SK-N-SH (cell line): ENCODE measurements around the gene LRTM1. TPM values are rescaled to one million over a fixed set of nuclear protein-coding genes. Genes with fewer than 3 reads are reported as not detected.

ENCODE experiments used
- CTCF ChIA-PET: fragments of 300-600, 350-600 bp; formaldehyde crosslinking; extraction: SDS; loops from one replicate; lab custom pipeline; 2021; lab: Yijun Ruan, JAX
- POLR2A ChIA-PET: fragments of 350-600 bp; sonication (Branson Sonifier 250); formaldehyde crosslinking; extraction: SDS; loops from one replicate; lab custom pipeline; 2020; ENCODE audit warnings: antibody characterized with exemption, inconsistent platforms; lab: Yijun Ruan, JAX
- DNase-seq: peaks from one replicate; pipeline ENCODE4 v3.0.0; 2012
- H2AFZ ChIP-seq: fragments of 200-600 bp; sonication (generic); 2 replicates; pipeline ENCODE4 v1.8.1; 2016; ENCODE audit warnings: antibody characterized with exemption, mild to moderate bottlenecking, low read depth
- H3F3A ChIP-seq: fragments of 200-600 bp; sonication (generic); replicated peaks from 2 replicates; pipeline ENCODE3; 2016; ENCODE audit warnings: antibody characterized with exemption, mild to moderate bottlenecking; ENCODE audit not compliant: insufficient read depth
- H3K27ac ChIP-seq, 2 experiments: fragments of 200-500 bp in 1 of 2; fragments of 200-600 bp in 1 of 2; sonication (Bioruptor generic) in 1 of 2; sonication (generic), shearing (Covaris generic) in 1 of 2; 2 replicates each; pipeline versions ENCODE4 v1.5.1 to v1.6.1; 2014 to 2016; ENCODE audit warnings: low read depth in 2 of 2, inconsistent platforms in 1 of 2, low read length in 1 of 2, mild to moderate bottlenecking in 1 of 2, mixed read lengths in 1 of 2
- H3K27me3 ChIP-seq: fragments of 200-600 bp; sonication (generic), shearing (Covaris generic); 2 replicates; pipeline ENCODE4 v1.6.1; 2016; ENCODE audit warnings: mixed run types; ENCODE audit not compliant: insufficient read depth
- H3K36me3 ChIP-seq, 2 experiments: fragments of 200-500 bp in 1 of 2; fragments of 200-600 bp in 1 of 2; sonication (Bioruptor generic) in 1 of 2; sonication (generic) in 1 of 2; replicated peaks in 1 of 2; 2 replicates each; pipeline versions ENCODE3 to v1.5.1; 2014 to 2016; ENCODE audit warnings: low read length in 1 of 2, mild to moderate bottlenecking in 1 of 2; ENCODE audit not compliant: insufficient read depth in 2 of 2, control insufficient read depth in 1 of 2
- H3K4me1 ChIP-seq, 2 experiments: fragments of 200-500 bp in 1 of 2; fragments of 200-600 bp in 1 of 2; sonication (Bioruptor generic) in 1 of 2; sonication (generic), shearing (Covaris generic) in 1 of 2; 2 replicates each; pipeline versions ENCODE4 v1.5.1 to v1.6.1; 2014 to 2016; ENCODE audit warnings: low read depth in 1 of 2, low read length in 1 of 2, mixed run types in 1 of 2; ENCODE audit not compliant: insufficient read depth in 2 of 2, control insufficient read depth in 1 of 2
- H3K4me2 ChIP-seq: fragments of 200-600 bp; sonication (generic), shearing (Covaris generic); 2 replicates; pipeline ENCODE4 v1.6.1; 2017; ENCODE audit warnings: mixed run types
- H3K4me3 ChIP-seq, 2 experiments: fragments of 200-500 bp in 1 of 2; fragments of 200-600 bp in 1 of 2; sonication (Bioruptor generic) in 1 of 2; sonication (generic), shearing (Covaris generic) in 1 of 2; 2 replicates each; pipeline versions ENCODE4 v1.5.1 to v1.8.1; 2014 to 2016; ENCODE audit warnings: low read depth in 2 of 2, inconsistent platforms in 1 of 2, low read length in 1 of 2, mild to moderate bottlenecking in 1 of 2, mixed read lengths in 1 of 2, moderate library complexity in 1 of 2
- H3K79me2 ChIP-seq: fragments of 200-600 bp; sonication (generic); 2 replicates; pipeline ENCODE4 v1.8.1; 2017; ENCODE audit warnings: mild to moderate bottlenecking; ENCODE audit not compliant: insufficient read depth
- H3K9ac ChIP-seq: fragments of 200-600 bp; sonication (generic); 2 replicates; pipeline ENCODE4 v1.6.1; 2017; ENCODE audit warnings: mixed run types
- H3K9me2 ChIP-seq: fragments of 200-600 bp; sonication (generic); 2 replicates; pipeline ENCODE4 v1.6.1; 2017; ENCODE audit warnings: mixed run types
- H3K9me3 ChIP-seq: fragments of 200-600 bp; sonication (generic); 2 replicates; pipeline ENCODE4 v1.6.1; 2017; ENCODE audit warnings: mixed run types, mild to moderate bottlenecking, moderate library complexity
- H4K20me1 ChIP-seq: fragments of 200-600 bp; sonication (generic); 2 replicates; pipeline ENCODE4 v1.6.1; 2017; ENCODE audit warnings: mild to moderate bottlenecking, mixed run types; ENCODE audit not compliant: insufficient read depth
- ELF1 ChIP-seq: IDR thresholded peaks from 2 replicates; pipeline ENCODE4 v1.4.0; 2012
- FOSL2 ChIP-seq: IDR thresholded peaks from 2 replicates; pipeline ENCODE4 v1.4.0; 2012; ENCODE audit warnings: low read depth, mild to moderate bottlenecking, moderate library complexity, borderline replicate concordance
- FOXJ3 ChIP-seq: sonication (generic); formaldehyde crosslinking; IDR thresholded peaks from 2 replicates; pipeline ENCODE4 v1.5.1; 2020; ENCODE audit warnings: mild to moderate bottlenecking, missing genetic modification reagents
- FOXM1 ChIP-seq: IDR thresholded peaks from 2 replicates; pipeline ENCODE4 v1.4.0; 2012; ENCODE audit warnings: low read depth, mild to moderate bottlenecking
- GABPA ChIP-seq: IDR thresholded peaks from 2 replicates; pipeline ENCODE4 v1.4.0; 2012; ENCODE audit warnings: low read depth, mild to moderate bottlenecking
- GATA2 ChIP-seq: sonication (generic); formaldehyde crosslinking; IDR thresholded peaks from 2 replicates; pipeline ENCODE4 v1.5.0; 2020; ENCODE audit warnings: mild to moderate bottlenecking, missing genetic modification reagents
- JUND ChIP-seq: IDR thresholded peaks from 2 replicates; pipeline ENCODE4 v1.4.0; 2012
- MEF2A ChIP-seq: IDR thresholded peaks from 2 replicates; pipeline ENCODE4 v1.4.0; 2012; ENCODE audit warnings: low read depth, borderline replicate concordance
- MXI1 ChIP-seq: IDR thresholded peaks from 2 replicates; pipeline ENCODE4 v1.6.1; 2012; ENCODE audit warnings: mild to moderate bottlenecking, low read depth, low read length, improper control_type of control experiment
- NFIC ChIP-seq: IDR thresholded peaks from 2 replicates; pipeline ENCODE4 v1.4.0; 2012; ENCODE audit warnings: borderline replicate concordance
- NRF1 ChIP-seq: IDR thresholded peaks from 2 replicates; pipeline ENCODE4 v1.6.1; 2012; ENCODE audit warnings: low read depth, mild to moderate bottlenecking, low read length
- POLR2AphosphoS5 ChIP-seq: IDR thresholded peaks from 2 replicates; pipeline ENCODE4 v1.6.1; 2012; ENCODE audit warnings: low read depth, low read length
- RAD21 ChIP-seq: IDR thresholded peaks from 2 replicates; pipeline ENCODE4 v1.6.1; 2012; ENCODE audit warnings: mild to moderate bottlenecking, low read length
- SMC3 ChIP-seq: IDR thresholded peaks from 2 replicates; pipeline ENCODE4 v1.6.1; 2012; ENCODE audit warnings: low read depth, low read length, improper control_type of control experiment
- TCF12 ChIP-seq: IDR thresholded peaks from 2 replicates; pipeline ENCODE4 v1.4.0; 2012
- TEAD4 ChIP-seq: IDR thresholded peaks from 2 replicates; pipeline ENCODE4 v1.4.0; 2012; ENCODE audit warnings: mild to moderate bottlenecking, borderline replicate concordance; ENCODE audit not compliant: insufficient read depth
- WGBS: methylation state at CpG from one replicate; pipeline ENCODE4 v1.1.6; 2017; ENCODE audit warnings: low lambda C conversion rate; 5-methylcytosine and 5-hydroxymethylcytosine counted together
- polyA plus RNA-seq, 3 experiments: library from polyadenylated mRNA; depleted of rRNA; stranded (reverse); fragments of >200 nt; gene quantifications; 2 replicates each; pipeline ENCODE4 v1.2.3, GENCODE V29; 2012
- TF ChIP-seq, protein P1 (sequence below): IDR thresholded peaks from 2 replicates; pipeline ENCODE4 v1.4.0; 2012; ENCODE audit warnings: low read depth
- TF ChIP-seq, protein P2 (sequence below): IDR thresholded peaks from 2 replicates; pipeline ENCODE4 v1.6.1; 2012; ENCODE audit warnings: mild to moderate bottlenecking, low read depth, low read length, moderate library complexity
- TF ChIP-seq, protein P3 (sequence below): IDR thresholded peaks from 2 replicates; pipeline ENCODE4 v1.4.0; 2012; ENCODE audit warnings: low read depth, borderline replicate concordance
- TF ChIP-seq, protein P4 (sequence below): IDR thresholded peaks from 2 replicates; pipeline ENCODE4 v1.4.0; 2012; ENCODE audit warnings: low read depth, borderline replicate concordance
- TF ChIP-seq, protein P5 (sequence below): IDR thresholded peaks from 2 replicates; pipeline ENCODE4; 2012

Gene LRTM1
- polyA plus RNA-seq, 1 of the 3 experiments (the other 2 are of a cell fraction), result 0.03 TPM

DNA sequence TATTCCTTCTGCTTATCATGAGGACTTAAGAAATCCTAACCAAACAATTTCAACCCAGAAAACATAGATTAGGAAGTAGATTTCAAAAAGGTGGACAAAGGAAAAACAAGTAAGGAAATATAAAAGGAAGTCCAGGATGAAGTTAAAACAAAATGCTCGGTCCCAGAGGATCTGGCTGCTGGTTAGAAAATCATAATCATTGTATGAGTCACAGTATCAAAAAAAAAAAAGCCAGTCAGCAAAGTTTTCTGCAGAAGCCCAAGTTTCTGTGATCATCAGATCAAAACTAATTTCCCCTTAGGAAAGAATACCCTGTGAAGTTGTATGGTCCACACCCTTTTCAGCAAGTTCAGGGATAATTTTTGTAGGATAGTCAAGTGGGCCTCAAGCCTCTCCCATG, 43.0 kb upstream of the LRTM1 start:
- H3K36me3 ChIP-seq, result no peaks in the 10 kb centered on the region
- no peaks in the 10 kb centered on the region for H3K27me3 ChIP-seq
- H3K4me1 ChIP-seq, result peaks cover 0 to 17% of the 10 kb centered on the region in 2 experiments; a peak in 2 of 4 replicates
- H3K4me3 ChIP-seq, result no peak overlapping the region
- no peaks in the 10 kb centered on the region for H4K20me1 ChIP-seq
- no peak for DNase-seq
- 8% methylated on average over 1 of the region's 1 CpG for WGBS
- H3K79me2 ChIP-seq, result no peaks in the 10 kb centered on the region
- H3K4me2 ChIP-seq, result no peak overlapping the region
- TF ChIP-seq ELF1 (no peak), FOSL2 (peak; percentile 73; the same call in 1 of the 2 replicates), MEF2A (no peak), TCF12 (0 out of 2 replicates have a peak, but pooled peaks have one; percentile 34), GABPA (no peak), FOXJ3 (CRISPR knock-in tag) (no peak), POLR2AphosphoS5 (no peak), FOXM1 (no peak), TEAD4 (no peak), SMC3 (no peak), NRF1 (no peak), JUND (peak; percentile 74)
- TF ChIP-seq, protein P1, sequence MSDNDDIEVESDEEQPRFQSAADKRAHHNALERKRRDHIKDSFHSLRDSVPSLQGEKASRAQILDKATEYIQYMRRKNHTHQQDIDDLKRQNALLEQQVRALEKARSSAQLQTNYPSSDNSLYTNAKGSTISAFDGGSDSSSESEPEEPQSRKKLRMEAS, result no peak
- TF ChIP-seq, protein P2, sequence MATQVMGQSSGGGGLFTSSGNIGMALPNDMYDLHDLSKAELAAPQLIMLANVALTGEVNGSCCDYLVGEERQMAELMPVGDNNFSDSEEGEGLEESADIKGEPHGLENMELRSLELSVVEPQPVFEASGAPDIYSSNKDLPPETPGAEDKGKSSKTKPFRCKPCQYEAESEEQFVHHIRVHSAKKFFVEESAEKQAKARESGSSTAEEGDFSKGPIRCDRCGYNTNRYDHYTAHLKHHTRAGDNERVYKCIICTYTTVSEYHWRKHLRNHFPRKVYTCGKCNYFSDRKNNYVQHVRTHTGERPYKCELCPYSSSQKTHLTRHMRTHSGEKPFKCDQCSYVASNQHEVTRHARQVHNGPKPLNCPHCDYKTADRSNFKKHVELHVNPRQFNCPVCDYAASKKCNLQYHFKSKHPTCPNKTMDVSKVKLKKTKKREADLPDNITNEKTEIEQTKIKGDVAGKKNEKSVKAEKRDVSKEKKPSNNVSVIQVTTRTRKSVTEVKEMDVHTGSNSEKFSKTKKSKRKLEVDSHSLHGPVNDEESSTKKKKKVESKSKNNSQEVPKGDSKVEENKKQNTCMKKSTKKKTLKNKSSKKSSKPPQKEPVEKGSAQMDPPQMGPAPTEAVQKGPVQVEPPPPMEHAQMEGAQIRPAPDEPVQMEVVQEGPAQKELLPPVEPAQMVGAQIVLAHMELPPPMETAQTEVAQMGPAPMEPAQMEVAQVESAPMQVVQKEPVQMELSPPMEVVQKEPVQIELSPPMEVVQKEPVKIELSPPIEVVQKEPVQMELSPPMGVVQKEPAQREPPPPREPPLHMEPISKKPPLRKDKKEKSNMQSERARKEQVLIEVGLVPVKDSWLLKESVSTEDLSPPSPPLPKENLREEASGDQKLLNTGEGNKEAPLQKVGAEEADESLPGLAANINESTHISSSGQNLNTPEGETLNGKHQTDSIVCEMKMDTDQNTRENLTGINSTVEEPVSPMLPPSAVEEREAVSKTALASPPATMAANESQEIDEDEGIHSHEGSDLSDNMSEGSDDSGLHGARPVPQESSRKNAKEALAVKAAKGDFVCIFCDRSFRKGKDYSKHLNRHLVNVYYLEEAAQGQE, result no peak
- TF ChIP-seq, protein P3, sequence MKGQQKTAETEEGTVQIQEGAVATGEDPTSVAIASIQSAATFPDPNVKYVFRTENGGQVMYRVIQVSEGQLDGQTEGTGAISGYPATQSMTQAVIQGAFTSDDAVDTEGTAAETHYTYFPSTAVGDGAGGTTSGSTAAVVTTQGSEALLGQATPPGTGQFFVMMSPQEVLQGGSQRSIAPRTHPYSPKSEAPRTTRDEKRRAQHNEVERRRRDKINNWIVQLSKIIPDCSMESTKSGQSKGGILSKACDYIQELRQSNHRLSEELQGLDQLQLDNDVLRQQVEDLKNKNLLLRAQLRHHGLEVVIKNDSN, result no peak
- peak overlapping the region; percentile 7; the same call in 1 of the 2 replicates for H3K9ac ChIP-seq
- H3K9me2 ChIP-seq, result no peaks in the 10 kb centered on the region
- no peaks in the 10 kb centered on the region for H3K9me3 ChIP-seq
- POLR2A ChIA-PET, result no interaction called here
- peak overlapping the region in 1 of 2 experiments; percentile 52; a peak in 1 of 4 replicates for H3K27ac ChIP-seq
- CTCF ChIA-PET, result no interaction called here
- peak overlapping the region; percentile 35; the same call in 1 of the 2 replicates for H2AFZ ChIP-seq
- H3F3A ChIP-seq, result peaks cover 24% of the 10 kb centered on the region

DNA sequence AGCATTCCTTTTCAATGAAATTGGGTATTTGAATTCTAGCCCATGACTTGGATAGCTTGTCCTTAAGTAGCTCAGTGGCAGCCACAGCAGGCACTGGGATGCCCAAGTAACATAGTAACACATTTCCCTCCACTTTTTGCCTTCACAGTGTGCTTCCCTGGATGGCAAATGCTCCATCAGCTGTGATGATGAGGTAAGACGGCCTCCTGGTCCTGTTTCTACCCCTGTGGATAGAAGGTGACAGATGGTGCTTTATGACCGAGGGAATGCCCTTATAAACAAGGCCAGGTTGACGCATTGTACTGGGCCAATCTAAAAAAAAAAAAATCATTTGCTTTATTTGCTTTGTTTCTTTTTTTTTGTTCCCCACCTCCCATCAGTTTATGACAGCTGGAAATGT, 41.8 kb upstream of the LRTM1 start:
- peaks cover 0 to 27% of the 10 kb centered on the region in 2 experiments; a peak in 3 of 4 replicates for H3K4me1 ChIP-seq
- H3K27ac ChIP-seq, result peak overlapping the region in 1 of 2 experiments; percentile 82; a peak in 2 of 4 replicates
- no peaks in the 10 kb centered on the region for H3K9me2 ChIP-seq
- no peaks in the 10 kb centered on the region for H4K20me1 ChIP-seq
- H3K9ac ChIP-seq, result no peak overlapping the region
- H3K9me3 ChIP-seq, result no peaks in the 10 kb centered on the region
- peaks cover 24% of the 10 kb centered on the region for H3F3A ChIP-seq
- H3K4me2 ChIP-seq, result 0 out of 2 replicates have a peak overlapping the region, but pooled peaks have one; percentile 14
- CTCF ChIA-PET, result no interaction called here
- no peaks in the 10 kb centered on the region for H3K27me3 ChIP-seq
- H3K79me2 ChIP-seq, result no peaks in the 10 kb centered on the region
- H3K4me3 ChIP-seq, result no peak overlapping the region
- 90% methylated on average over 3 of the region's 3 CpGs for WGBS
- no peak overlapping the region for H2AFZ ChIP-seq
- no peaks in the 10 kb centered on the region for H3K36me3 ChIP-seq
- DNase-seq, result no peak
- POLR2A ChIA-PET, result no interaction called here
- TF ChIP-seq, protein P4, sequence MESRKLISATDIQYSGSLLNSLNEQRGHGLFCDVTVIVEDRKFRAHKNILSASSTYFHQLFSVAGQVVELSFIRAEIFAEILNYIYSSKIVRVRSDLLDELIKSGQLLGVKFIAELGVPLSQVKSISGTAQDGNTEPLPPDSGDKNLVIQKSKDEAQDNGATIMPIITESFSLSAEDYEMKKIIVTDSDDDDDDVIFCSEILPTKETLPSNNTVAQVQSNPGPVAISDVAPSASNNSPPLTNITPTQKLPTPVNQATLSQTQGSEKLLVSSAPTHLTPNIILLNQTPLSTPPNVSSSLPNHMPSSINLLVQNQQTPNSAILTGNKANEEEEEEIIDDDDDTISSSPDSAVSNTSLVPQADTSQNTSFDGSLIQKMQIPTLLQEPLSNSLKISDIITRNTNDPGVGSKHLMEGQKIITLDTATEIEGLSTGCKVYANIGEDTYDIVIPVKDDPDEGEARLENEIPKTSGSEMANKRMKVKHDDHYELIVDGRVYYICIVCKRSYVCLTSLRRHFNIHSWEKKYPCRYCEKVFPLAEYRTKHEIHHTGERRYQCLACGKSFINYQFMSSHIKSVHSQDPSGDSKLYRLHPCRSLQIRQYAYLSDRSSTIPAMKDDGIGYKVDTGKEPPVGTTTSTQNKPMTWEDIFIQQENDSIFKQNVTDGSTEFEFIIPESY, result no peak
- no peak for TF ChIP-seq MEF2A
- TF ChIP-seq, protein P5, sequence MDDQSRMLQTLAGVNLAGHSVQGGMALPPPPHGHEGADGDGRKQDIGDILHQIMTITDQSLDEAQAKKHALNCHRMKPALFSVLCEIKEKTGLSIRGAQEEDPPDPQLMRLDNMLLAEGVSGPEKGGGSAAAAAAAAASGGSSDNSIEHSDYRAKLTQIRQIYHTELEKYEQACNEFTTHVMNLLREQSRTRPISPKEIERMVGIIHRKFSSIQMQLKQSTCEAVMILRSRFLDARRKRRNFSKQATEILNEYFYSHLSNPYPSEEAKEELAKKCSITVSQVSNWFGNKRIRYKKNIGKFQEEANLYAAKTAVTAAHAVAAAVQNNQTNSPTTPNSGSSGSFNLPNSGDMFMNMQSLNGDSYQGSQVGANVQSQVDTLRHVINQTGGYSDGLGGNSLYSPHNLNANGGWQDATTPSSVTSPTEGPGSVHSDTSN, result no peak
- no peak for TF ChIP-seq POLR2AphosphoS5
- TF ChIP-seq MXI1, result no peak
- TF ChIP-seq NFIC, result no peak
- TF ChIP-seq FOXJ3 (CRISPR knock-in tag), result no peak
- TF ChIP-seq, protein P3, result no peak
- TF ChIP-seq RAD21, result no peak
- TF ChIP-seq GATA2, result no peak
